GM18870 (cell line): ENCODE data around the gene PTPRC.
A peak's percentile ranks its signal among the peaks of the same experiment; 100 is the strongest.
"Not testable (repeated sequence)": the region's sequence is repeated elsewhere in the genome, so short reads cannot be mapped to it uniquely, and the experiment has no call there.

Experiments used
- ATAC-seq: cut with Tn5 transposase; IDR thresholded peaks from one replicate; pipeline ENCODE4 v1.9.1; 2021; ENCODE audit warnings: moderate library complexity; ENCODE audit not compliant: unreplicated experiment

PTPRC gene, protein sequence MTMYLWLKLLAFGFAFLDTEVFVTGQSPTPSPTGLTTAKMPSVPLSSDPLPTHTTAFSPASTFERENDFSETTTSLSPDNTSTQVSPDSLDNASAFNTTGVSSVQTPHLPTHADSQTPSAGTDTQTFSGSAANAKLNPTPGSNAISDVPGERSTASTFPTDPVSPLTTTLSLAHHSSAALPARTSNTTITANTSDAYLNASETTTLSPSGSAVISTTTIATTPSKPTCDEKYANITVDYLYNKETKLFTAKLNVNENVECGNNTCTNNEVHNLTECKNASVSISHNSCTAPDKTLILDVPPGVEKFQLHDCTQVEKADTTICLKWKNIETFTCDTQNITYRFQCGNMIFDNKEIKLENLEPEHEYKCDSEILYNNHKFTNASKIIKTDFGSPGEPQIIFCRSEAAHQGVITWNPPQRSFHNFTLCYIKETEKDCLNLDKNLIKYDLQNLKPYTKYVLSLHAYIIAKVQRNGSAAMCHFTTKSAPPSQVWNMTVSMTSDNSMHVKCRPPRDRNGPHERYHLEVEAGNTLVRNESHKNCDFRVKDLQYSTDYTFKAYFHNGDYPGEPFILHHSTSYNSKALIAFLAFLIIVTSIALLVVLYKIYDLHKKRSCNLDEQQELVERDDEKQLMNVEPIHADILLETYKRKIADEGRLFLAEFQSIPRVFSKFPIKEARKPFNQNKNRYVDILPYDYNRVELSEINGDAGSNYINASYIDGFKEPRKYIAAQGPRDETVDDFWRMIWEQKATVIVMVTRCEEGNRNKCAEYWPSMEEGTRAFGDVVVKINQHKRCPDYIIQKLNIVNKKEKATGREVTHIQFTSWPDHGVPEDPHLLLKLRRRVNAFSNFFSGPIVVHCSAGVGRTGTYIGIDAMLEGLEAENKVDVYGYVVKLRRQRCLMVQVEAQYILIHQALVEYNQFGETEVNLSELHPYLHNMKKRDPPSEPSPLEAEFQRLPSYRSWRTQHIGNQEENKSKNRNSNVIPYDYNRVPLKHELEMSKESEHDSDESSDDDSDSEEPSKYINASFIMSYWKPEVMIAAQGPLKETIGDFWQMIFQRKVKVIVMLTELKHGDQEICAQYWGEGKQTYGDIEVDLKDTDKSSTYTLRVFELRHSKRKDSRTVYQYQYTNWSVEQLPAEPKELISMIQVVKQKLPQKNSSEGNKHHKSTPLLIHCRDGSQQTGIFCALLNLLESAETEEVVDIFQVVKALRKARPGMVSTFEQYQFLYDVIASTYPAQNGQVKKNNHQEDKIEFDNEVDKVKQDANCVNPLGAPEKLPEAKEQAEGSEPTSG (N-terminal part only)

DNA sequence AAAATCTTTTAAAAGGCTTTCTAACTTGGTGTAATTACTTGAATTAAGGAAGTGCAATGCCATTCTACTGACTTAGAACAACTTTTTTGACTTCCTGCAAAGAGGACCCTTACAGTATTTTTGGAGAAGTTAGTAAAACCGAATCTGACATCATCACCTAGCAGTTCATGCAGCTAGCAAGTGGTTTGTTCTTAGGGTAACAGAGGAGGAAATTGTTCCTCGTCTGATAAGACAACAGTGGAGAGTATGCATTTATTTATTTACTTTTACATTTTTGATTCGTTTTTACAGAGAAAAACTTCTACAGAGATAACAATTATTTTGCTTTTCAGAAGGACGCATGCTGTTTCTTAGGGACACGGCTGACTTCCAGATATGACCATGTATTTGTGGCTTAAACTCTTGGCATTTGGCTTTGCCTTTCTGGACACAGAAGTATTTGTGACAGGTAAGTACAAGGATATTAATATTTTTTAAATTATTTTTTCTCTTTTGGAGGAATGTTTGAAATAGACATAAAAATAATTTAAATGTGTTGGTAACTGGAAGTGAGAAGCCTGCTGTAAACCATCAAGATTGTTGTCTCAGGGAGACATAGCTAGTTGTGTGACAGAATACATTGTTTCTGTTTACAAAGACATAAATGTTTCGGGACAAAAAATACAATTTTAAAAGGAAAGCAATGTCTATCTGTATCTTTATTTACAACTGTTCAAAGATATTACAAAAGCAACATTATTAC, at the start of gene PTPRC:
Gene PTPRC (plus strand): TSS at position 147 of the 742 bp plus-strand sequence. CDS start 229 bp downstream, at position 376.
- peak; percentile 79 for ATAC-seq

DNA sequence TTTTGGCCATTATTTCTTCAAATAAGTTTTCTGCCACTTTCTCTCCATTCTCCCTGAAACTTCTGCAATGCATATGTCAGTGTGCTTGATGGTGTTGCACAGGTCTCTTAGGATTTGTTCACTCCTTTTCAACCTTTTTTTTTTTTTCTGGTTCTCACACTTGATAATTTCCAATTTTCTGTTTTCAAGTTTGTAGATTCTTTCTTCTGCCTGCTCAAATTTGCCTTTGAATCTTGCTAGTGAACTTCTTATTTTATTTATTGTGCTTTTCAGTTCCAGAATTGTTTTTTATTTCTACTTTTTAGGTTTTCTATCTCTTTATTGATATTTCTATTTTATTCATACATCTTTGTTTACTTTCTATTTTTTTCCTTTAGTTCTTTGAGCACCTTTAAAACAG, 48.4 kb upstream of the PTPRC start:
- ATAC-seq = no peak

DNA sequence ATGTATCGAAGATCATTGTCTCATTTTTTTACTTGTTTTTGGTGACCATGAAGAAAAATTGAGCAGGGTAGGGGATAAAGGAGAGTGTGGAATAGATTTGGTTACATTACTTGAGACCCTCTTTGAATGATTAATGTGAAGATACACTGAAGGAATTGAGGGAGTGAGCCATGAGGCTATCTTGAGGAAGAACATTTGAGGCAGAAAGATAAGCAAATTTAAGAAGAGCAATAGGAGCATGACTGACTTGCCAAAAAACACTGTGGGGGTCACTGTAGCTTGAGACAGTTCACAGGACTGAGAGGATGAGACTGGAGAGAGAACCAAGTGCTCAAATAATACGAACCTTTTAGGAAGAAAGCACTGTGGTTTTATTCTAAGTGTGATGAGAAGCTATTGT, 43.1 kb upstream of the PTPRC start:
- ATAC-seq = no peak

DNA sequence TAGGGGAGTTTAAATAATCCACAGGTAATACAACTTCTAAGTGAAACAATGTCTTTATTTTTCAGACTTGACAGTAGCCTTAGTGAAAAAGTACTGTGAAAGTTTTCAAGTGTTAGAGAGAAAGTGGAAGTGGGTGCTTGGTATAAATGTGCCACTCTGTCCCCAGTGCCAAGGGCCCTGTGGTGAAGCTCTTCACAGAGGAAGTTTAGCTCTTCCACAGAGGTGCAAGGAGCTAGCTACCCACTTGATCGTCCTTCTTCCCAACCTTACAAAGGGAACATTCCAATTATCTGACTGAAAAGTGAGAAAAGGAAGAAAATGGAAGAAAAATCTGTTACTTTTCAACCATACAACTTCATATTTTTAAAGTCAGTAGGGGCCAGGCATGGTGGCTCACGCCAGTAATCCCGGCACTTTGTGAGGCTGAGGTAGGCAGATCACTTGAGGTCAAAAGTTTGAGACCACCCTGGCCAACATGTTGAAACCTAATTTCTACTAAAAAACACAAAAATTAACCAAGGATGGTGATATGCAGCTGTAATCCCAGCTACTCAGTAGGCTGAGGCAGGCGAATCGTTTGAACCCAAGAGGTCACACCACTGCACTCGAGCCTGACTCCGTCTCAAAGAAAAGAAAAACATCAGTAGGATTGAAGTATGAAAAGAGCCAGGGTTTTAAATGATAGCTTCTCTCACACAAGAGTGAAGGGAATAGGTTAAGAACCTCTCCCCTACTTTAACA, 41.0 kb upstream of the PTPRC start:
- peak; percentile 36 for ATAC-seq

DNA sequence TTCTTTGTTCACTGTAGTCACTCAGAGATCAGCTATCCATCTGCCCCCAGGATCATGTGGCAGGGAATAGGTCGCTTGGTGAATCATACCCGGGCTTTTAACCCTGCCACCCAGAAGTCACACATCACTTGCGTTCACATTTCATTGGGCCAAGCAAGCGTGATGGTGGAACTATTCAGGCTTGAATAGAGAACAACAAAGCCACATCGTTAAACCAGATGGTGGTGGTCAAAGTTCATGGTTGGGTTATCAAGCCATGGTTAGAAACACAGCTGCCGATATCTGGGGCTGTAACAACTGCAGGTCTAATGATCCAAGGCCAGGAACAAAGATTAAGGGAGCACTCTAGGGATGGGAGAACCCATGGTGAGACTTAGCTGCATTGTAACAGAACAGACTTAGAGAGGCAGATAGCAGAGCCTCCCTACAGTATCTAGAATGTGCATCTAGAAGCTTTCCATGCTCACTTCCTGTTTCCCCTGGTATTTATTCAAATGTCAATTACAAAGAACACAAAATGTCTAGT, 40.0 kb upstream of the PTPRC start:
- peak; percentile 68 for ATAC-seq

DNA sequence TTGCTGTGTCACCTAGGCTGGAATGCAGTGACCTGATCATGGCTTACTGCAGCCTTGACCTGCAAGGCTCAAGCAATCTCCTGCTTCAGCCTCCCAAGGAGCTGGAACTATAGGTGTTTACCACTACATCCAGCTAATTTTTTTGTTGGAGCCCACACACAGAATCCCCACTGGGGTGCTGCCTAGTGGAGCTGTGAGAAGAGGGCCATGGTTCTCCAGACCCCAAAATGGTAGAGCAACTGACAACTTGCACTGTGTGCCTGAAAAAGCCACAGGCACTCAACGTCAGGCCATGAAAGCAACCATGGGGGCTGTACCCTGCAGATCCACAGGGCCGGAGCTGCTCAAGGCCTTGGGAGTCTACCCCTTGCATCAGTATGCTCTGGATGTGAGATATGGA, 39.1 kb upstream of the PTPRC start:
- no peak for ATAC-seq

DNA sequence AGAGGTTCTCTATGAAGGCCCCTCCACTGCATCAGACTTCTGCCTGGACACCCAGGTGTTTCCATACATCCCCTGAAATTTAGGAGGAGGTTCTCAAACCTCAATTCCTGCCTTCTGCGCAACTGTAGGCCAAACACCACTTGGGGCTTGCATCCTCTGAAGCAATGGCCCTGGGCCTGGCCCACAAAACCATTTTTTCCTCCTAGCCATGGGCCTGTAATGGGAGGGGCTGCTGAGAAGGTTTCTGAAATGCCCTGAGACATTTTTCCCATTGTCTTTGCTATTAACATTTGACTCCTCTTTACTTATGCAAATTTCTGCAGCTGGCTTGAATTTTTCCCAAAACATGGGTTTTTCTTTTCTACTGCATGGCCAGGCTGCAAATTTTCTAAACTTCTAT, 37.9 kb upstream of the PTPRC start:
- ATAC-seq = no peak

DNA sequence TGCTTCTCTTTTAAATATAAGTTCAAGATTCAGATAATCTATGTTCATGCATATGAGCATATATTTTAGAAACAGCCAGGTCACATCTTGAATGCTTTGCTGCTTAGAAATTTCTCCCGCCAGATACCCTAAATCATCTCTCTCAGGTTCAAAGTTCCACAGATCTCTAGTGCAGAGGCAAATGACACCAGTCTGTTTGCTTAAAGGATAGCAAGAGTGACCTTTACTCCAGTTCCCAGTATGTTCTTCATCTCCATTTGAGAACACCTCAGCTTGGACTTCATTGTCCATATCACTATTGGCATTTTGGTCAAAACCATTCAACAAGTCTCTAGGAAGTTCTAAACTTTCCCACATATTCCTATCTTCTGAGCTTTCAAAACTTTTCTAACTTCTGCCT, 37.5 kb upstream of the PTPRC start:
- ATAC-seq = not testable (repeated sequence)

DNA sequence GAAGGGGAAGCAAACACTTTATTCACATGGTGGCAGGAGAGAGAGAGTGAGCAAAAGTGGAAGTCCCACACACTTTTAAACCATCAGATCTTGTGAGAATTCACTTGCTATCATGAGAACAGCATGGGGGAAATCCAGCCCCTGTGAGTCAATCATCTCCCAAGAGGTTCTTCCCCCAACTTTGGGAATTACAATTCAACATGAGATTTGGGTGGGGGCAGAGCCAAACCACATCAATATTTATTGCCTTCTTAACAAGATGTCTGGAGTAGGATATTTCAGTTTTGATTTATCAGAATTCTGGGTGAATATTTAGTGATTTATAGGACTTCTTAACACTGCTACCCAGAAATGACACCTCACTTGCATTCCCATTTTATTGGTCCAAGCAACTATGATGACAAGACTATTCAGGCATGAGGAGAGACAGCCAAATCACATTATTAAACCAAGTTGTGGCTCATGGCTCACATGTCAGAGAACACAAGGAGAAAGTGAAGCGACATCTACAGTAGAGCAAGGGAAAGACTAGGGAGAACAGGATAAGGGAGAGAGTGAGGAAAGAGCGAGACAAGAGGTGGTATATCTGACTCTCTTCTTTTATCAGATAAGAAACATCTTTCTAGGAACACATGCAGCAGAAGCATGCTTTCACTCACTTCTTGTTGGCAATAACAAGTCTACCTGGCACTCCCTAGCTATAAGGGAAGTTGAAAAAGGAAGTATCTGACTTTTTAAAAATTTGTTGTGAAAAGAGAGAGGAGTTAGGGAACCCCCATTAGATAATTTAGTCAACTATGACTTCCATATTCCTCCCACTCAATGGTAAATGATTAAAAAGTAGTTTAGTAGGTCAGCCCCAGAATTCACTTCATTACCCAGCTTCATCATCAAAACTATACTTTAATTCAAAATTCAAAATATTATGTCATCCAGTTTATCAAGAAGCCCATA, 36.6 kb upstream of the PTPRC start:
- ATAC-seq = no peak

DNA sequence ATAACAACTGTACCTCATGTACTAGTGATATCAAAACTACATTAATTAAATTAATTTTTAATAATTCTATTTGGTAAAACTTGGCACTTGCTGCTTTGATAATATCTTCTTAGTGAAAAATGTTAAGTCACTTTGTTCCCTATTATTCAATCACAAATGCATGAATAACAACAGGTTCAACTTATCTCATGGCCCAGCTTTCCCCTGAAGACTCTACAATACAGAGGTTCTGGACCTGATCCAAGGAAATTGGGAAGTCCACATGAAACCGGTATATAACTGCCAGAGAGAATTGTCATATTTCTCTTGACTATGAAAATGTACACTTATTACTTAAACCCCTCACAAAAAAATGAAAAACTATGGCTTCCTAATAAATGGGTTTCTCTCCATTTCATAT, 33.9 kb upstream of the PTPRC start:
- no peak for ATAC-seq

DNA sequence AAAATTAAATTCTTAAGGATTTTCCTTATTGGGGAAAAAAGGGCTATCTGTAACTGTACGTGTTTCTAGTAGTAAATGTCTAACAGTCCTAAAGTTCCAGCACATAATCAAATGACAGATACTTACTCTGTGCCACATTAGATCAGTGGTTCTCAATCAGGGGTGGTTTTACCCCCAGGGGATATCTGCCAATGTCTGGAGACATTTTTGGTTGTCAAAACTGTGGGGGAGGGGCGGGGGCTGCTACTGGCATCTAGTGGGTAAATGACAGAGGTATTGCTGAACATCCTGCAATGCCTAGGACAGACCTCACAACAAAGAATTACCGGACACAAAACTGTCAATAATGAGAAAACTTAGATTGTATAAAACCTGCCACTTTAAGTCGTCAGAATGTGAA, 33.4 kb upstream of the PTPRC start:
- no peak for ATAC-seq

DNA sequence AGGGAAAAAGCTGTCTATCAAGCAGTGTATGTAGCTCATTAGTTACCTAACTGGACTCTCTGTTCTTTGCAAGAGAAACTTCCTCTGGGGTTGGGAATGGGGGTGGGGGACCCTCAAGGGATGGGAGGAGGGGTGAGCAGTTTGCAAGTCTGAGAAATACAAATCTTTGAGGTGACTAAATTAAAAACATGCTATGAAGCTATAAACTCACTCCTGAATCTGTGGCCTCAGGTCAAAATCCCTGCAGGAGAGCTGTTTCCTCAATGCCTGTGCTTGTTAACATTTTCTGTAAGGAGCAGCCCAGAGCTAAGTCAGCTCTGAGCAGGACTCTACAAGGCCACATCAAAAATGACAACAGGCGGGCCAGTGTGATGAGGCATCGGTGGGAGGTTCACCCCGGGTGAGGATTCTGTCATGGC, 32.8 kb upstream of the PTPRC start:
- no peak for ATAC-seq

DNA sequence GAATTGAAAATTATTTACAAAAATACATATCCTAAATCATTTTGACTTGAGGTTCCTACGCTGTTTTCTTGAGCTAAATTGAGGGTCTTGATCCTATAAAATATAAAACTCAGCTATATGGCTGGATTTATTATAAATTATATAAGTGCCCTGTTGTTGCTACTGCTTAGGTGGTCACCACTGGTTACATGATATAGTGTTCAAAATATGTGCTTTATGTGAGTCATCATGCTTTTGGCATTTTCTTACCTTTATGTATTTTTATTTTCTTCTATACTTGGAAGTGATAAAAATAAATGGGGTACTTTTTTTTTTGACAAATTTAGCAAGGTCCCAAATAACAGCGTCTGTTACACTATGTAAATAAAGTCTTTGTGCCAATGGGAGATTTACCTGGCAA, 31.1 kb upstream of the PTPRC start:
- ATAC-seq = no peak

DNA sequence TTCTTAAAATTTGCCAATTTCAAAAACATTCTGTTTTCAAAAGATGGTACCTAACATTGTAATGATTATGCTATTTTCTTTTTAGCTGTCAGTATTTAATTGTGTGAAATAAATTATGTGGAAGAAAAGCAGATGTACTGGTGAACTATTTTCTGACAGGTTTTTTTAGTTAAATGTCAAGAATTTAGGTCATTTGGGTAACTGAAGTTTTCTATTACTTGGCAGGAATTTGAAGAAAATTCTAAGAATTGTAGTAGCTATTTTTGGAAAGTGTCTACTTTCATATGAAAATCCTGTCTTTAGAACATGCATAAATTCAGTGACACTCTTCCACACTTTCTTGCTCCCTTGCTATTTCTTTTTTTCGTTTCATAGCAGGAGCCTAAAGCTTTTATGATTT, 28.5 kb upstream of the PTPRC start:
- no peak for ATAC-seq

DNA sequence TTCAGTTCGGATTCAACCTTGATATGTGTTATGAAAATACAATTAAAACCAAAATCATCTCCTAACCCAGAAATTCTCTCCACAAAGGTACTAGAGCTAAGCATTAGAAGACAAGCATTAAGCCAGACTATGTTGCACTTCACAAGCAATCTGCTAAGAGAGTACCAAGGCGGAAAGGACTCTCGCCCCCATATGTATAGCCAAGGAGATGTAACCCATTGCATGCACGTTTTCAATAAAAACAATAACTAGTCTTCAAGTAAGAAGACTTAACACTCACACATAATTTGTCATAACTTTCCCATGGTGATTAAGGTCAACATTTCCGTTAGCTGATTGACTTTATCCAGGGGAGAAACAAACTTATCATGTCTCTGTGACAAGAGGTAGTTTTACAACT, 27.6 kb upstream of the PTPRC start:
- no peak for ATAC-seq

DNA sequence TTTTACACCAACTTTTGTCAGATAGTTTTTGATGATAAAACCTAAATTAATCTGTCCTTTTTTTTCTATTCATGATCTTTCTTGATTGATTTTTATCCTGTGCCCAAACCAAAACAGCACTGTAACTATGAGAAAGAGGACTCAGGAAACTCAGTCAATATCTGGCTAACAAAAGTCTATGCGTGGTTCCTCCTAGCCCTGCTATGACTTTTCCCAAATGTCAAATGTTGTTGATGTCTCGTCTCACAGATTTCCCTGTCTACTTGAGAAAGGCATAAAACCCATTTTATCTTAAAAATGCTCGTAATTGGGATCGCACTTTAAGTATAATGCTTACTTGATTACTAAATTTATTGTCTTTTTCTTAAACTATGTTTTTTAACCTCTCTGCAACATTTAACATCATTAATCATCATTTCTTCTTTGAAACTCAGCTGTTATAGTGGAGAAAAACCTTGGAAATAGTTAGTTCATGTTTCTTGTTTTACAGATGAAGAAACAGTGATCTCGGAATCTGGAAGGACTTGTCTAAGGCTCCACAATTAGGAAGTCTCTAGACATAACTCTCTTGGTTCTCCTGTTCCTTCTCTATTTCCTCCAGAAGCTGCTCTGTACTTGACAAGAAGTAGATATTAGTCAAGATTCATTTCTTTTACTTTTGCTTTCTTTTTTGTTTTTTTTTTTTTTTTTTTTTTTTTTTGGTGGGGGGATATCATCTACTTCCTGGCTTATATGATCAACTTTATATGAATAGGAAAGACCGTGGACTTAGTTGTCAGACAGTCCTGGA, 26.2 kb upstream of the PTPRC start:
- ATAC-seq = peak; percentile 54

DNA sequence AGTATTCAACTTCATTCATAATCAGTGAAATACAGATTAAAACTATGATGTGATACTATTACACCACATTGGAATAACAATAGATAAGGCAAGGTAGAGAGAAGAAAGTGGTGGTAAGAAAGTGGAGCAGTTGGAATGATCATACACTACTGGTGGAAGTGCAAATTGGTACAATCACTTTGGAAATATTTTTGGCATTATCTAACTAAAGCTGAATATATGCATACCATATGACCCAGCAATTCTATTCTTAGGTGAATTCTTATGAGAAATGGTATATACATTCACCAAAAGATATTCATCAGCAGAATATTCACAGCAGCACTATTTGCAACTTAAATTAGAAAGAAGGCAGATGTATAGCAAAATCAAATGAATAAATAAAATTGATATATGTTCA, 21.4 kb upstream of the PTPRC start:
- no peak for ATAC-seq
